Transverse colon (tissue), 4 donors: ENCODE measurements around the gene MAPK13.

Experiments
- POLR2A ChIP-seq: fragments of 450-650 bp; IDR thresholded peaks from one replicate; pipeline ENCODE4 v1.6.1; 2016; ENCODE audit warnings: antibody characterized with exemption, mild to moderate bottlenecking, moderate library complexity
- POLR2AphosphoS5 ChIP-seq, 3 donors: sonication (generic); formaldehyde crosslinking; IDR thresholded peaks; one replicate each; pipeline ENCODE4 v1.6.1; 2016; ENCODE audit warnings: antibody characterized with exemption in 3 of 3
- TF ChIP-seq, protein P1 (sequence below), 5 experiments: fragments of 200-600 bp in 3 of 5; fragments of 450-650 bp in 2 of 5; sonication (generic) in 3 of 5; IDR thresholded peaks; 1 replicate in 2 of 5; 2 replicates in 3 of 5; pipeline ENCODE4 v1.5.1; 2016 to 2017; ENCODE audit warnings: antibody characterized with exemption in 5 of 5, inconsistent platforms in 3 of 5, mild to moderate bottlenecking in 2 of 5, moderate library complexity in 1 of 5

DNA sequence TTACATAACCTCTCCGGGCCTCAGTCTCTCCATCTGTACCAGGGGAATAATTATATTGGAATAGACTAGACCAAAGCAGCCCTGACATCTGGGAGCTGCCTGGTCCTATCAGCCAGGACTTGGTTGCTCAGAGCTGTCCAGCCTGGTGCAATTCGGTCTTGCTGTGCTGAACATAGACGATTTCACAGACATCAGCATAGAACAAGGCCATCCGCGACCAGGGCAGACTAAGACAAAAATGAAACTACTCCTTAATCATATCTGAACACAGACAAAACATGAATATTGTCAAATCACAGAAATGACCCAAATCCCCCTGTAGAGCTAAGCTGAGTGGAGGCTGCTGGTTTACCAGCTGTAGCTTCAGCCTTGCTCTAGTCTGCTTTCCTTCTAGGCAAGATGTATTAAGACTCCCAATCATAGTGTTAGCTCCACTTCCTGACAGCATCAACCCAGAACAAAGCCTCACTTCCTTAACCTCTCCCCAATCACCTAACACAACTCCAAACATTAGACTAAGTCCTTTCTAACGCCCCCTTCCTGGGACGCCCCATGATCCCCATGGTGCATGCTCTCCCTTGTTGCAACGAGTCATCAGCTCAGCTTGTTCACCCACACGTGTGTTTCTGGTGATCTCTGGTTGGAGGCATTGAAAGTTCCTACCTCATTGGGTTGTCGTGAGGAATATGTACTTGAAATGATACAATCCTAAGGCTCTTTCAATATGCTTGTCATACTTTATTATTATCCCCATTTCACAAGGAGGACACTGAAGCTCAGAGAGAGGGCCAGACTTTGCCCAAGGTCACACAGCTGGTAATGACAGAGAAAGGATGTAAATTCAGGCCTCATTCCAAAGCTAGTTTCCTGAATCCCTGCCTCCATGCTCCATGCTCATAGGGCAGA is 3.5 kb upstream of the MAPK13 start:
- TF ChIP-seq, protein P1, sequence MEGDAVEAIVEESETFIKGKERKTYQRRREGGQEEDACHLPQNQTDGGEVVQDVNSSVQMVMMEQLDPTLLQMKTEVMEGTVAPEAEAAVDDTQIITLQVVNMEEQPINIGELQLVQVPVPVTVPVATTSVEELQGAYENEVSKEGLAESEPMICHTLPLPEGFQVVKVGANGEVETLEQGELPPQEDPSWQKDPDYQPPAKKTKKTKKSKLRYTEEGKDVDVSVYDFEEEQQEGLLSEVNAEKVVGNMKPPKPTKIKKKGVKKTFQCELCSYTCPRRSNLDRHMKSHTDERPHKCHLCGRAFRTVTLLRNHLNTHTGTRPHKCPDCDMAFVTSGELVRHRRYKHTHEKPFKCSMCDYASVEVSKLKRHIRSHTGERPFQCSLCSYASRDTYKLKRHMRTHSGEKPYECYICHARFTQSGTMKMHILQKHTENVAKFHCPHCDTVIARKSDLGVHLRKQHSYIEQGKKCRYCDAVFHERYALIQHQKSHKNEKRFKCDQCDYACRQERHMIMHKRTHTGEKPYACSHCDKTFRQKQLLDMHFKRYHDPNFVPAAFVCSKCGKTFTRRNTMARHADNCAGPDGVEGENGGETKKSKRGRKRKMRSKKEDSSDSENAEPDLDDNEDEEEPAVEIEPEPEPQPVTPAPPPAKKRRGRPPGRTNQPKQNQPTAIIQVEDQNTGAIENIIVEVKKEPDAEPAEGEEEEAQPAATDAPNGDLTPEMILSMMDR (IDR thresholded peaks at IDR 0.05): no peak
- TF ChIP-seq POLR2A: no peak
- TF ChIP-seq POLR2AphosphoS5 (IDR thresholded peaks at IDR 0.05): no peak
